Measurements from ENCODE around the gene ADCY2. TPM values are rescaled to one million over a fixed set of nuclear protein-coding genes. Genes with fewer than 3 reads are reported as not detected.

Gene ADCY2
- total and polyA plus RNA-seq, 7 experiments from 2014 or later: not detected

DNA sequence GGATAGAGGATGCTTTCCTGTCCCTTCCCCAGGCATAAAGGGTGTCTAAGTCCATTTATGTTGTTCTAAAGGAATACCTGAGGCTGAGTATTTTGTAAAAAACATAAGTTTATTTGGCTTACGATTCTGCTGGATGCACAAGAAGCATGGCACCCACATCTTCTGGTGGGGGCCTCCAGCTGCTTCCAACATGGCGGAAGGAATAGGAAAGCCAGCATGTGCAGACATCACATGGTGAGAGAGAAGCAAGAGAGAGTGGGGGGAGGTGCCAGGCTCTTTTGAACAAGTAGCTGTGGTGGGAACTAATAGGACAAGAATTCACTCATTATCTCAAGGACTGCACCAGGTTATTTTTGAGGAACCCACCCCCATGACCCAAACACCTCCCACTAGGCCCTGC lies 77.2 kb downstream of the ADCY2 start:
- Mint-ChIP-seq H3K4me1 (no peaks in the 10 kb centered on the region), H3K27me3 (peaks cover 0 to 12% (median 3%) of the 10 kb centered on the region in 5 donors), H3K9me3 (peaks cover 0 to 21% (median 7%) of the 10 kb centered on the region in 11 donors), H3K36me3 (no peaks in the 10 kb centered on the region), H3K27ac (no peak overlapping the region), H3K4me3 (no peak overlapping the region)
- Histone ChIP-seq H3K27ac (ENCODE audit: low read depth, low read length) (no peak overlapping the region), H3K9me3 (ENCODE audit: control insufficient read depth in 2 of 3, low read length in 3 of 3) (peaks cover 0 to 4% (median 0%) of the 10 kb centered on the region in 3 experiments), H3K36me3 (ENCODE audit: control insufficient read depth in 2 of 3, insufficient read depth in 3 of 3, low read length in 3 of 3) (no peaks in the 10 kb centered on the region), H3K4me3 (ENCODE audit: low read length) (no peak overlapping the region), H3K27me3 (ENCODE audit: control insufficient read depth in 2 of 2, insufficient read depth in 2 of 2, low read length in 2 of 2) (no peaks in the 10 kb centered on the region), H3K4me1 (ENCODE audit: control insufficient read depth in 2 of 2, insufficient read depth in 2 of 2, low read length in 2 of 2) (no peaks in the 10 kb centered on the region)
- CTCF ChIA-PET: no interaction called here
- no peak for ATAC-seq
- intact Hi-C loops (cut with micrococcal nuclease): no loop called here
- no peak for DNase-seq
- POLR2A ChIA-PET: no interaction called here

DNA sequence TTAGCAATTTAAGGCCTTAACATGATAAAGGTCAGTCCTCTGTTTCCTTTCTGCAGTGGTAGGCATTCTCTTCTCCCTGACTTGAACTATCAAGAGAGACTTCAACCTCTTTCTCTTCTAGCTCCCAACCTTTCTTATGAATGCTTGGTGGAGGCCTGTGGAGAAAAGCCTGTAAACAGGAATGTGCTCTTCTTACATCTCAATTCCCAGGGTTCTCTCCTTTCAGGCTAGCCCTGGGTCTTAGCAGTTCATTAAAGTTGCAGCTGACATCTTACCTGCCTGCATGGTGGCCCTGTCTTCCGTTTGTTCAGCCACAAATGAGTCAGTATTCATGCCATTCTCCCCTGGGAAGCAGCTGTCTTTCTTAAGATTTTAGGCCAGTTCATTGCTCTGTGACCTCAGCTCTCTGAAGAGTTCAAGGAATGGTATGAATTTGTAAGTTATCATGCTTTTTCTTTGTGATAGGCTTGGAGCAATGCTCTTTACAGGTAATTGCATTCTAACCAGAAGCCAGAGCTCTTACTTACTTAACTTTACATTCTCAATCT lies 77.8 kb downstream of the ADCY2 start:
- Mint-ChIP-seq H3K4me3 (no peak overlapping the region), H3K9me3 (peaks cover 0 to 21% (median 7%) of the 10 kb centered on the region in 11 donors), H3K4me1 (no peaks in the 10 kb centered on the region), H3K36me3 (no peaks in the 10 kb centered on the region), H3K27ac (no peak overlapping the region), H3K27me3 (peaks cover 0 to 12% (median 3%) of the 10 kb centered on the region in 5 donors)
- ChIA-PET CTCF (no interaction called here), POLR2A (no interaction called here)
- no peak for ATAC-seq
- DNase-seq: no peak
- H3K27me3 ChIP-seq (ENCODE audit: control insufficient read depth in 2 of 2, insufficient read depth in 2 of 2, low read length in 2 of 2): no peaks in the 10 kb centered on the region
- no peak overlapping the region for H3K4me3 ChIP-seq (ENCODE audit: low read length)
- H3K36me3 ChIP-seq (ENCODE audit: control insufficient read depth in 2 of 3, insufficient read depth in 3 of 3, low read length in 3 of 3): no peaks in the 10 kb centered on the region
- H3K4me1 ChIP-seq (ENCODE audit: control insufficient read depth in 2 of 2, insufficient read depth in 2 of 2, low read length in 2 of 2): no peaks in the 10 kb centered on the region
- intact Hi-C loops (cut with micrococcal nuclease): no loop called here
- no peak overlapping the region for H3K27ac ChIP-seq (ENCODE audit: low read depth, low read length)
- H3K9me3 ChIP-seq (ENCODE audit: control insufficient read depth in 2 of 3, low read length in 3 of 3): peaks cover 0 to 4% (median 0%) of the 10 kb centered on the region in 3 experiments

DNA sequence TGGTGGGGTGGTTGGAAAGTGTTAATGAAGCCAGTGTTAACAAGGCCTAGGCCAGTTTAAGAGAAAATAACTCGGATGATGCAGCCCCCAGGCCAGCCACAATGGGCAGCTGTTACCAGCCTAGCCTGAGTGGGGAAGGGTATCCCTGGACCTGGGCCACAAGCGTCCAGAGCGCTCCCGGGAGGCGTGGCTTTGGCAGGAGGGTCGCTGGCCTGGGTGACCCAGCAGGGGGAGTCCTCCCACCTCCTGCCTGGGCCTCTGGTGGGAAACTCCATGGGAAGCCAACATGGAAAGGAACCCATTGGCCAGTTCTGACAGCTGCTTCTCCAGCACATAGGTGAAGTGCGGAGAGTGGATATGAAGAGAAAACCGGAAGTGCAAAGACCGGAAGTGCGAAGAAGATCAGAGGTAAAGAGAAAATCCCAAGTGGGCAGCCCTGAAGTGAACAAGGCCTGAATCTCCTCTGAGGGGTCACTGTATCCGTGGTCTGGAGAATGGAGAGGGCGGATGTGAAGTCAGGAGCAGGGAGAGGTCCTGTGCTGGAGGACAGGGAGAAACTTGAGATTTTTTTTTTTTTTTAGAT lies 79.0 kb downstream of the ADCY2 start:
- H3K36me3 Mint-ChIP-seq: no peaks in the 10 kb centered on the region
- ATAC-seq (no peak), DNase-seq (no peak)
- Histone ChIP-seq H3K27me3 (ENCODE audit: control insufficient read depth in 2 of 2, insufficient read depth in 2 of 2, low read length in 2 of 2) (no peaks in the 10 kb centered on the region), H3K27ac (ENCODE audit: low read depth, low read length) (no peak overlapping the region), H3K4me3 (ENCODE audit: low read length) (no peak overlapping the region), H3K36me3 (ENCODE audit: control insufficient read depth in 2 of 3, insufficient read depth in 3 of 3, low read length in 3 of 3) (no peaks in the 10 kb centered on the region), H3K4me1 (ENCODE audit: control insufficient read depth in 2 of 2, insufficient read depth in 2 of 2, low read length in 2 of 2) (no peaks in the 10 kb centered on the region), H3K9me3 (ENCODE audit: control insufficient read depth in 2 of 3, low read length in 3 of 3) (peaks cover 0 to 4% (median 0%) of the 10 kb centered on the region in 3 experiments)
- no peak overlapping the region for H3K4me3 Mint-ChIP-seq
- no peaks in the 10 kb centered on the region for H3K4me1 Mint-ChIP-seq
- CTCF ChIA-PET: no interaction called here
- intact Hi-C loops (cut with micrococcal nuclease): no loop called here
- H3K9me3 Mint-ChIP-seq: peaks cover 0 to 21% (median 7%) of the 10 kb centered on the region in 11 donors
- no peak overlapping the region for H3K27ac Mint-ChIP-seq
- peaks cover 0 to 12% (median 3%) of the 10 kb centered on the region in 5 donors for H3K27me3 Mint-ChIP-seq
- POLR2A ChIA-PET: no interaction called here

DNA sequence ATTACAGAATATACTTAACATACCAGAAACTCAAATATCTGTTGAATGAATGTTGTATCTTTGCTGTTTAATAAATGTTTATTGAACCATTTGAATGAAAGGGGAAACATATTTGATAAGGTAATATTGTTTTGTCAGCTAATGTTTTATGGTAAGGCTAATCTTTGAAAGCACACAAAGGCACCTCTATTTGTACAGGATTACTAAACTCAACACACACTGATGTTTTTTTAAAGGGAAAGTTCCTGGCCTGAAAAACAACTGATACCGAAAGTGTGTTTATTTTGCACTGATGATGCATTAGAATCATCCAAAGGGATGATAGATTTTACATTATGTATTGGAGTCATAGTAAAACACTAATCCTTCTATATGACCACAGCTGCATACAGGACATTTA lies 82.5 kb downstream of the ADCY2 start:
- Mint-ChIP-seq H3K4me1 (no peaks in the 10 kb centered on the region), H3K36me3 (no peaks in the 10 kb centered on the region), H3K27ac (no peak overlapping the region), H3K9me3 (peaks cover 0 to 10% (median 7%) of the 10 kb centered on the region in 11 donors), H3K27me3 (peaks cover 0 to 12% (median 3%) of the 10 kb centered on the region in 5 donors), H3K4me3 (no peak overlapping the region)
- no peaks in the 10 kb centered on the region for H3K36me3 ChIP-seq (ENCODE audit: control insufficient read depth in 2 of 3, insufficient read depth in 3 of 3, low read length in 3 of 3)
- no peak overlapping the region for H3K27ac ChIP-seq (ENCODE audit: low read depth, low read length)
- H3K27me3 ChIP-seq (ENCODE audit: control insufficient read depth in 2 of 2, insufficient read depth in 2 of 2, low read length in 2 of 2): no peaks in the 10 kb centered on the region
- no peak overlapping the region for H3K4me3 ChIP-seq (ENCODE audit: low read length)
- intact Hi-C loops (cut with micrococcal nuclease): no loop called here
- no peaks in the 10 kb centered on the region for H3K4me1 ChIP-seq (ENCODE audit: control insufficient read depth in 2 of 2, insufficient read depth in 2 of 2, low read length in 2 of 2)
- POLR2A ChIA-PET: no interaction called here
- ATAC-seq (no peak), DNase-seq (no peak)
- CTCF ChIA-PET: no interaction called here
- no peaks in the 10 kb centered on the region for H3K9me3 ChIP-seq (ENCODE audit: control insufficient read depth in 2 of 3, low read length in 3 of 3)

DNA sequence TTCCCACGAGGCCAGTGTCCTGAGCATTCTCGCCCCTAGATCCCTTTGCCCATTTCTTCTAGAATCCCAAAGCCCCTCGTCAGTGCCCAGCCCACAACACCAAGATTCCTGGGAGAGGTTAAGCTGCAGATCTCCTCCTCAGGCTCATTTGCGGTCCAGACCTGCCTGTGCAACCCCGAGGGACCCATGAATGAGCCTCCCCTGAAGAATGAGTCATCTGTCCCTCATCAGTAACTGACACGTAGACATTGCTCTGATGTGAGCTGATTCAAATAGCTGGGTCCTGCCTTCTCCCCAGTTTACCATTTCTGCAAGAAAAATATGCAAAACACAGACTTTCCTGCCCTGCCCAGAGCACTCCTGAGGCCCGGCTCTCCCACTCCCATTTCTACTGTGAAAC lies 92.8 kb downstream of the ADCY2 start:
- no peak overlapping the region for H3K27ac Mint-ChIP-seq
- intact Hi-C loops (cut with micrococcal nuclease): no loop called here

DNA sequence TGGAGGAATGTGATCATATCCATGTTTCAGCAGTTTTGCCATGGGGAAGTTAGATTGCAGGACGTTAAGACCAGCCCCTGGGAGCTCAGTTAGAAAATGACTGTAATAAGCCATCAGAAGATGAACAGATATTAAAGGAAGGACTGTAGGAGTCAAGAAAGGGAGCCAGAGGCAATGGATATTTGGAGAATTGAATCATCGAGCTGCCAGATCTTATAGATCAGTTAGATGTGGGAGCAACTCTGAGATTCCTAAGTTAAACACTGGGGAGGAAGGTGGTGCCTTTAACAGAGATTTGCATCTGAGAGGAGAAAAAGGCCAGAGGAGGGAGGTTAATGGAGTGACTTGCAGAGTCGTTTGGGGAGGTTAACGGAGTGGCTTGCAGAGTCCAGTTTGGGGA lies 96.4 kb downstream of the ADCY2 start:
- Histone ChIP-seq H3K9me3 (ENCODE audit: control insufficient read depth in 2 of 3, low read length in 3 of 3) (no peaks in the 10 kb centered on the region), H3K27me3 (ENCODE audit: control insufficient read depth in 2 of 2, insufficient read depth in 2 of 2, low read length in 2 of 2) (no peaks in the 10 kb centered on the region), H3K4me1 (ENCODE audit: control insufficient read depth in 2 of 2, insufficient read depth in 2 of 2, low read length in 2 of 2) (no peaks in the 10 kb centered on the region), H3K4me3 (ENCODE audit: low read length) (no peak overlapping the region), H3K27ac (ENCODE audit: low read depth, low read length) (no peak overlapping the region), H3K36me3 (ENCODE audit: control insufficient read depth in 2 of 3, insufficient read depth in 3 of 3, low read length in 3 of 3) (no peaks in the 10 kb centered on the region)
- Mint-ChIP-seq H3K9me3 (peaks cover 0 to 13% (median 4%) of the 10 kb centered on the region in 11 donors), H3K27me3 (peaks cover 0 to 5% (median 0%) of the 10 kb centered on the region in 5 donors), H3K27ac (no peak overlapping the region), H3K4me1 (peaks cover 0 to 1% (median 0%) of the 10 kb centered on the region in 7 donors), H3K36me3 (peaks cover 0 to 8% (median 0%) of the 10 kb centered on the region in 5 donors), H3K4me3 (no peak overlapping the region)
- ATAC-seq (no peak), DNase-seq (no peak)
- CTCF ChIA-PET: no interaction called here
- intact Hi-C loops (cut with micrococcal nuclease): no loop called here
- POLR2A ChIA-PET: no interaction called here

More for the DNA sequence above, 92.8 kb downstream of the ADCY2 start:
- ATAC-seq: no peak
- peaks cover 0 to 16% (median 3%) of the 10 kb centered on the region in 11 donors for H3K9me3 Mint-ChIP-seq
- H3K27me3 ChIP-seq (ENCODE audit: control insufficient read depth in 2 of 2, insufficient read depth in 2 of 2, low read length in 2 of 2): no peaks in the 10 kb centered on the region
- no peak overlapping the region for H3K4me3 ChIP-seq (ENCODE audit: low read length)
- ChIA-PET CTCF (no interaction called here), POLR2A (no interaction called here)
- DNase-seq: no peak
- H3K36me3 Mint-ChIP-seq: peaks cover 0 to 8% (median 0%) of the 10 kb centered on the region in 5 donors
- H3K9me3 ChIP-seq (ENCODE audit: control insufficient read depth in 2 of 3, low read length in 3 of 3): no peaks in the 10 kb centered on the region
- H3K4me3 Mint-ChIP-seq: no peak overlapping the region
- no peaks in the 10 kb centered on the region for H3K4me1 ChIP-seq (ENCODE audit: control insufficient read depth in 2 of 2, insufficient read depth in 2 of 2, low read length in 2 of 2)
- peaks cover 0 to 1% (median 0%) of the 10 kb centered on the region in 7 donors for H3K4me1 Mint-ChIP-seq
- H3K27ac ChIP-seq (ENCODE audit: low read depth, low read length): no peak overlapping the region
- H3K36me3 ChIP-seq (ENCODE audit: control insufficient read depth in 2 of 3, insufficient read depth in 3 of 3, low read length in 3 of 3): no peaks in the 10 kb centered on the region
- peaks cover 0 to 13% (median 3%) of the 10 kb centered on the region in 5 donors for H3K27me3 Mint-ChIP-seq

DNA sequence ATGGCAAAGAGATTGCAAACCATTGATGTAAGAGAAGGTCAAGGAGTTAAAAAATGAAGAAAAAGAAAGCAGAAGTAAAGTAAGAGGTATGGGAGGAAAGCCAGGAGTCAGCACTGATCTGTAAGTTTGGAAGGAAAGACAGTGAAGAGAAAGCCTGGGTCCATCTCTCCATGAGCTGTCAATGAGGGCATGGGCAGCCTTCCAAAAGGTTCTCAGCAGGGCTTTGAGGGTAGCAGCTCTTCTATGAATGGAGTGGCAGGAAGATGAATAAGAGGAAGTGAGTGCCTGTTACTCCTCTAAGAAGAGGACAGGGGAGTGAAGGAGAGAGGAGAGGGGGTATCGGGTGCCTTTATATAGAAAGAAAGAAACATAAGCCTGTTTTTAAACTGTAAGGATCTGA lies 97.1 kb downstream of the ADCY2 start:
- Histone ChIP-seq H3K9me3 (ENCODE audit: control insufficient read depth in 2 of 3, low read length in 3 of 3) (no peaks in the 10 kb centered on the region), H3K4me3 (ENCODE audit: low read length) (no peak overlapping the region), H3K27me3 (ENCODE audit: control insufficient read depth in 2 of 2, insufficient read depth in 2 of 2, low read length in 2 of 2) (no peaks in the 10 kb centered on the region), H3K27ac (ENCODE audit: low read depth, low read length) (no peak overlapping the region), H3K36me3 (ENCODE audit: control insufficient read depth in 2 of 3, insufficient read depth in 3 of 3, low read length in 3 of 3) (no peaks in the 10 kb centered on the region), H3K4me1 (ENCODE audit: control insufficient read depth in 2 of 2, insufficient read depth in 2 of 2, low read length in 2 of 2) (no peaks in the 10 kb centered on the region)
- CTCF ChIA-PET: no interaction called here
- Mint-ChIP-seq H3K36me3 (peaks cover 0 to 8% (median 0%) of the 10 kb centered on the region in 5 donors), H3K27ac (no peak overlapping the region), H3K27me3 (peaks cover 0 to 8% (median 0%) of the 10 kb centered on the region in 5 donors), H3K4me3 (no peak overlapping the region), H3K4me1 (peaks cover 0 to 1% (median 0%) of the 10 kb centered on the region in 7 donors), H3K9me3 (peaks cover 0 to 13% (median 4%) of the 10 kb centered on the region in 11 donors)
- POLR2A ChIA-PET: no interaction called here
- no peak for DNase-seq
- no peak for ATAC-seq
- intact Hi-C loops (cut with micrococcal nuclease): no loop called here

Data from naive thymus-derived CD4-positive, alpha-beta T cell (primary cell).